Measurements from ENCODE around the gene MAN1C1. TPM values are rescaled to one million over a fixed set of nuclear protein-coding genes. Genes with fewer than 3 reads are reported as not detected.

Gene MAN1C1
- total RNA-seq, 4 donors from 2014 or later = 11.0 to 20.9 (median 15.9) TPM

GRCh38 chr1:25653558-25653957 is 37.0 kb downstream of the MAN1C1 start:
- TF ChIP-seq CTCF (IDR thresholded peaks at IDR 0.05; ENCODE audit: low read depth) = no peak

GRCh38 chr1:25654109-25654660 is 37.6 kb downstream of the MAN1C1 start:
- no peak for TF ChIP-seq CTCF (IDR thresholded peaks at IDR 0.05; ENCODE audit: low read depth)

- TF ChIP-seq CTCF (IDR thresholded peaks at IDR 0.05; ENCODE audit: low read depth) = no peak
These were observed 40.7 kb downstream of the MAN1C1 start for GRCh38 chr1:25657121-25657882.

GRCh38 chr1:25657883-25658760 is 41.5 kb downstream of the MAN1C1 start:
- no peak for TF ChIP-seq CTCF (IDR thresholded peaks at IDR 0.05; ENCODE audit: low read depth)

- no peak for TF ChIP-seq CTCF (IDR thresholded peaks at IDR 0.05; ENCODE audit: low read depth)
These were observed 42.3 kb downstream of the MAN1C1 start for GRCh38 chr1:25658791-25659431.

GRCh38 chr1:25661043-25661815 is 44.6 kb downstream of the MAN1C1 start:
- no peak for TF ChIP-seq CTCF (IDR thresholded peaks at IDR 0.05; ENCODE audit: low read depth)

Data from subcutaneous adipose tissue (tissue), 4 donors.